HEK293 (cell line): ENCODE results near the gene GMIP.

Experiments
- CTCF ChIA-PET: fragments of 350-600 bp; formaldehyde crosslinking; extraction: SDS; loops from one replicate; lab custom pipeline; 2021; ENCODE audit warnings: antibody characterized with exemption; lab: Yijun Ruan, JAX
- POLR2A ChIA-PET: fragments of 300-600 bp; formaldehyde crosslinking; extraction: SDS; loops from one replicate; lab custom pipeline; 2020; ENCODE audit warnings: antibody characterized with exemption, inconsistent platforms; lab: Yijun Ruan, JAX
- H3K27ac ChIP-seq: fragments of 200-500 bp; sonication (Bioruptor generic); 2 replicates; pipeline ENCODE4 v1.5.1; 2014; ENCODE audit warnings: low read depth, low read length, control low read depth, inconsistent platforms; ENCODE audit errors: extremely low read depth
- H3K36me3 ChIP-seq, 2 experiments: fragments of 200-500 bp in 1 of 2; sonication (Bioruptor generic) in 1 of 2; 1 replicate in 1 of 2; 2 replicates in 1 of 2; pipeline ENCODE4 v1.5.1; 2014 to 2017; ENCODE audit warnings: inconsistent platforms in 2 of 2, low read length in 2 of 2; ENCODE audit not compliant: control insufficient read depth in 2 of 2, insufficient read depth in 1 of 2
- H3K4me1 ChIP-seq: fragments of 200-500 bp; sonication (Bioruptor generic); 2 replicates; pipeline ENCODE4 v1.5.1; 2014; ENCODE audit warnings: mild to moderate bottlenecking, low read length, inconsistent platforms; ENCODE audit not compliant: control insufficient read depth, insufficient read depth
- H3K4me3 ChIP-seq: 2 replicates; pipeline ENCODE4 v1.5.1; 2011; ENCODE audit warnings: low read depth, mild to moderate bottlenecking, control low read depth, low read length, moderate library complexity
- H3K9me3 ChIP-seq: fragments of 200-500 bp; sonication (Bioruptor generic); 2 replicates; pipeline ENCODE4 v1.5.1; 2014; ENCODE audit warnings: low read depth, low read length, inconsistent platforms; ENCODE audit not compliant: control insufficient read depth, insufficient read depth
- GFI1B ChIP-seq: fragments of 450-650 bp; formaldehyde crosslinking; IDR thresholded peaks from 2 replicates; pipeline ENCODE4 v1.5.1; 2016; ENCODE audit warnings: missing biosample characterization, missing genetic modification characterization
- HOXA7 ChIP-seq: sonication (generic); formaldehyde crosslinking; IDR thresholded peaks from 2 replicates; pipeline ENCODE4 v1.8.1; 2022; ENCODE audit warnings: missing genetic modification reagents, borderline replicate concordance
- KLF1 ChIP-seq: fragments of 450-650 bp; formaldehyde crosslinking; IDR thresholded peaks from 2 replicates; pipeline ENCODE4 v1.5.1; 2016; ENCODE audit warnings: missing biosample characterization, missing genetic modification characterization
- KLF17 ChIP-seq: fragments of 450-650 bp; formaldehyde crosslinking; IDR thresholded peaks from 2 replicates; pipeline ENCODE4 v1.5.1; 2016; ENCODE audit warnings: missing biosample characterization, missing genetic modification characterization
- KLF8 ChIP-seq: fragments of 450-650 bp; formaldehyde crosslinking; IDR thresholded peaks from 2 replicates; pipeline ENCODE4 v1.5.1; 2016; ENCODE audit warnings: missing biosample characterization, missing genetic modification characterization
- OSR2 ChIP-seq: fragments of 450-650 bp; formaldehyde crosslinking; IDR thresholded peaks from 2 replicates; pipeline ENCODE4 v1.5.1; 2016; ENCODE audit warnings: missing biosample characterization, missing genetic modification characterization
- PRDM6 ChIP-seq: fragments of 450-650 bp; formaldehyde crosslinking; IDR thresholded peaks from 2 replicates; pipeline ENCODE4 v1.5.1; 2017; ENCODE audit warnings: missing biosample characterization, missing genetic modification characterization
- TCF7L2 ChIP-seq: IDR thresholded peaks from 2 replicates; pipeline ENCODE4 v1.6.1; 2011; ENCODE audit warnings: low read depth, mild to moderate bottlenecking, inconsistent platforms, low read length, moderate library complexity, borderline replicate concordance
- ZBTB11 ChIP-seq: fragments of 450-650 bp; formaldehyde crosslinking; conservative IDR thresholded peaks from 2 replicates; pipeline ENCODE4 v1.5.1; 2016; ENCODE audit warnings: low read depth, missing biosample characterization, missing genetic modification characterization
- ZBTB6 ChIP-seq: fragments of 450-650 bp; formaldehyde crosslinking; IDR thresholded peaks from 2 replicates; pipeline ENCODE4 v1.5.1; 2017; ENCODE audit warnings: missing biosample characterization, missing genetic modification characterization
- ZFHX2 ChIP-seq: fragments of 450-650 bp; formaldehyde crosslinking; conservative IDR thresholded peaks from 2 replicates; pipeline ENCODE4 v1.5.1; 2016; ENCODE audit warnings: missing biosample characterization, missing genetic modification characterization
- ZNF184 ChIP-seq: fragments of 450-650 bp; IDR thresholded peaks from 2 replicates; pipeline ENCODE4 v1.5.1; 2018; ENCODE audit warnings: missing biosample characterization, mild to moderate bottlenecking, missing genetic modification characterization
- ZNF292 ChIP-seq: fragments of 450-650 bp; formaldehyde crosslinking; IDR thresholded peaks from 2 replicates; pipeline ENCODE4 v1.5.1; 2016; ENCODE audit warnings: low read depth, missing biosample characterization, missing genetic modification characterization, borderline replicate concordance
- ZNF426 ChIP-seq: fragments of 450-650 bp; formaldehyde crosslinking; IDR thresholded peaks from 2 replicates; pipeline ENCODE4 v1.5.1; 2017; ENCODE audit warnings: missing biosample characterization, missing genetic modification characterization, mild to moderate bottlenecking, inconsistent platforms, moderate library complexity
- ZNF510 ChIP-seq: fragments of 450-650 bp; formaldehyde crosslinking; IDR thresholded peaks from 2 replicates; pipeline ENCODE4 v1.5.1; 2018; ENCODE audit warnings: mild to moderate bottlenecking, missing genetic modification characterization, missing biosample characterization; ENCODE audit not compliant: insufficient replicate concordance
- ZNF626 ChIP-seq: fragments of 450-650 bp; sonication (Bioruptor Pico); formaldehyde crosslinking; IDR thresholded peaks from 2 replicates; pipeline ENCODE4 v1.5.1; 2018; ENCODE audit warnings: missing biosample characterization, missing genetic modification characterization, inconsistent platforms
- ZNF664 ChIP-seq: fragments of 450-650 bp; formaldehyde crosslinking; IDR thresholded peaks from 2 replicates; pipeline ENCODE4 v1.5.1; 2016; ENCODE audit warnings: missing biosample characterization, missing genetic modification characterization
- ZNF704 ChIP-seq: fragments of 450-650 bp; formaldehyde crosslinking; IDR thresholded peaks from 2 replicates; pipeline ENCODE4 v1.5.1; 2016; ENCODE audit warnings: missing biosample characterization, missing genetic modification characterization
- ZNF707 ChIP-seq: fragments of 450-650 bp; formaldehyde crosslinking; IDR thresholded peaks from 2 replicates; pipeline ENCODE4 v1.5.1; 2016; ENCODE audit warnings: missing biosample characterization, missing genetic modification characterization
- ZNF76 ChIP-seq: fragments of 450-650 bp; formaldehyde crosslinking; IDR thresholded peaks from 2 replicates; pipeline ENCODE4; 2016; ENCODE audit warnings: low read depth, missing biosample characterization, missing genetic modification characterization, borderline replicate concordance
- ZNF843 ChIP-seq: fragments of 450-650 bp; formaldehyde crosslinking; IDR thresholded peaks from 2 replicates; pipeline ENCODE4 v1.5.1; 2016; ENCODE audit warnings: missing biosample characterization, missing genetic modification characterization
- ZSCAN5A ChIP-seq: fragments of 450-650 bp; formaldehyde crosslinking; IDR thresholded peaks from 2 replicates; pipeline ENCODE4 v1.5.1; 2016; ENCODE audit warnings: missing biosample characterization, missing genetic modification characterization
- ZXDB ChIP-seq: fragments of 450-650 bp; formaldehyde crosslinking; IDR thresholded peaks from 2 replicates; pipeline ENCODE4 v1.5.1; 2016; ENCODE audit warnings: missing biosample characterization, missing genetic modification characterization

The GMIP gene

GRCh38 chr19:19670070-19670551, 26.7 kb upstream of the GMIP start:
- Histone ChIP-seq H3K36me3 (peaks cover 15 to 29% of the 10 kb centered on the region in 2 experiments; a peak in 2 of 3 replicates), H3K4me1 (no peaks in the 10 kb centered on the region), H3K9me3 (no peaks in the 10 kb centered on the region), H3K27ac (no peak overlapping the region), H3K4me3 (no peak overlapping the region)
- TF ChIP-seq ZNF664 (no peak), ZFHX2 (no peak), ZBTB6 (no peak), PRDM6 (tag by site-specific recombination) (no peak), ZNF843 (tag by site-specific recombination) (no peak), TCF7L2 (no peak), KLF8 (tag by site-specific recombination) (no peak), ZNF426 (no peak)
- CTCF ChIA-PET, result no interaction called here
- POLR2A ChIA-PET, result interaction anchor here (0.7 to 2.3 kb wide), 2 partner anchors 63 to 106 kb away, joined by 4 to 8 read pairs; partner anchors contain the start of gene ZNF14

- CTCF ChIA-PET, result interaction anchor here (0.6 kb wide), 1 partner anchor 224 kb away, joined by 3 read pairs; no protein-coding TSS in a partner anchor
- peak within 1 kb of the TSS; percentile 62; the same call in 1 of the 2 replicates for H3K27ac ChIP-seq
- H3K4me3 ChIP-seq, result peak within 1 kb of the TSS; percentile 81
- H3K36me3 ChIP-seq, result peaks cover 9 to 14% of the 10 kb centered on the region in 2 experiments; a peak in 2 of 3 replicates
- no peaks in the 10 kb centered on the region for H3K9me3 ChIP-seq
- H3K4me1 ChIP-seq, result no peaks in the 10 kb centered on the region
- POLR2A ChIA-PET, result interaction anchor here (0.6 to 2.3 kb wide), 8 partner anchors 18 to 384 kb away, joined by 3 to 8 read pairs (median 3); partner anchors contain the start of genes ZNF14, ZNF253, ZNF506 and ZNF93
- TF ChIP-seq ZNF707 (tag by site-specific recombination) (no peak), ZNF426 (no peak), ZFHX2 (0 out of 2 replicates have a peak, but pooled peaks have one; percentile 41), ZNF704 (no peak), OSR2 (no peak), ZSCAN5A (tag by site-specific recombination) (no peak), ZNF184 (no peak), KLF1 (tag by site-specific recombination) (no peak), ZNF76 (peak; percentile 38; the same call in 1 of the 2 replicates), ZNF510 (tag by site-specific recombination) (no peak), GFI1B (no peak), ZBTB11 (tag by site-specific recombination) (peak; percentile 97), ZXDB (peak; percentile 65; the same call in 1 of the 2 replicates), ZNF626 (tag by site-specific recombination) (no peak), ZNF292 (tag by site-specific recombination) (no peak), HOXA7 (CRISPR knock-in tag) (no peak), KLF17 (tag by site-specific recombination) (no peak)
Observed at GRCh38 chr19:19668230-19669012, 25.0 kb upstream of the GMIP start, which contains the start of gene ZNF101. ZNF101 (plus strand) TSS chr19:19668839; CDS start chr19:19668964, 125 bp downstream.
